GM13976 (cell line): ENCODE data around the gene NUTM2D.
"Not testable (repeated sequence)": the region's sequence is repeated elsewhere in the genome, so short reads cannot be mapped to it uniquely, and the experiment has no call there.

Experiments used
- DNase-seq: peaks from one replicate; pipeline ENCODE4 v3.0.0; 2012; ENCODE audit warnings: low spot score
- CTCF ChIP-seq: IDR thresholded peaks from 2 replicates; pipeline ENCODE4 v1.5.1; 2012; ENCODE audit warnings: borderline replicate concordance, mild to moderate bottlenecking; ENCODE audit not compliant: insufficient read depth; ENCODE audit errors: extremely low read depth, missing control alignments, control extremely low read depth
- in situ Hi-C: fragments of 300-500 bp; cut with MboI; formaldehyde crosslinking; loops from one replicate; pipeline ENCODE4 v1.12.0; 2022; ENCODE audit warnings: low sequenced_read_pairs, mixed read lengths, inconsistent platforms; ENCODE audit not compliant: unreplicated experiment

Gene NUTM2D

GRCh38 chr10:87342711-87343258 is 14.8 kb upstream of the NUTM2D start:
- DNase-seq, in situ Hi-C loops: not testable (repeated sequence)
- peak; percentile 45 for TF ChIP-seq CTCF

DNA sequence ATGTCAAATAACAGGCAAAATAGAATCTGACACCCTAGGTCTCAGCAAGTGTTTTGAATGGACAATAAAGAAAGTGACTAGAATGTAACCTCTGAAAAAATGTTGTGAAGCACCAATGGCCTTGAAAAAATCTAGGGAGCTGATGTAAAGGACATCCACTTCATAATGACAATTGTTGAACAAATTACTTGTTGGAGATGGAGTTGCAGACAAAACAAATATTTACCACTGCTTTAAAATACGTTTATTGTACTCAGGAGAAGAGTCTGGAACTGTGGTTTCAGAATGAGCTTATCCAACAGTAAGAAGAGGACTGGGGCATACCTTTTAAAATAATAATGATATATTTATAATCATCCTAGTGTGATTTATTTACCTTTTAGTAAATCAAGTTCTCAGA is 11.8 kb upstream of the NUTM2D start:
- in situ Hi-C loops: not testable (repeated sequence)

DNA sequence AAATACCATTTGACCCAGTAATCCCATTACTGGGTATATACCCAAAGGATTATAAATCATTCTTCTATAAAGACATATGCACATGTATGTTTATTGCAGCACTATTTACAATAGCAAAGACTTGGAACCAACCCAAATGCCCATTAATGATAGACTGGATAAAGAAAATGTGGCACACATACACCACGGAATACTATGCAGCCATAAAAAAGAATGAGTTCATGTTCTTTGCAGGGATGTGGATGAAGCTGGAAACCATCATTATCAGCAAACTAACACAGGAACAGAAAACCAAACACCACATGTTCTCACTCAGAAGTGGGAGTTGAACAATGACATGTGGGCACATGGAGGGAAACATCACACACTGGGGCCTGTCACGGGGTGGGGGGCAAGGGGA is 7.4 kb upstream of the NUTM2D start:
- DNase-seq, in situ Hi-C loops: not testable (repeated sequence)

More for the DNA sequence above, 11.8 kb upstream of the NUTM2D start:
- not testable (repeated sequence) for DNase-seq

DNA sequence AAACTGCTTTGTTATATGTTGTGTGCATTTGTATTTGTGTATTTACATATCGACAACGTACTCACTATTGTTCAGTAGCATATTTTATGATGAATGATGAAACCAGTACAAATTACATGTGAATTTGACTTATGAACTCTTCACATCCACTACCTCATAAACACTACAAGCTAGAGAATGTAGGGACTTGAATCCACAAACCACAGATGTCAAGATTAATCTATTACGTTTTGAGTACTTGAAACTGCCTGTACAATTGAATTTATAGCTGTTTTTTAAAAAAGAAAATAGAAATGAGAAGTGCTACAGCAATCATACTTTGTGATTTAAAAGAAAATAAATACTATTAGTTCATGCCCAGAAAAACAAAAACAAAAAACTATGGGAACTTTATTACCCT is 4.7 kb upstream of the NUTM2D start:
- in situ Hi-C loops, DNase-seq: not testable (repeated sequence)

- DNase-seq, in situ Hi-C loops: not testable (repeated sequence)
Measured at GRCh38 chr10:87355110-87355509, 2.4 kb upstream of the NUTM2D start.

DNA sequence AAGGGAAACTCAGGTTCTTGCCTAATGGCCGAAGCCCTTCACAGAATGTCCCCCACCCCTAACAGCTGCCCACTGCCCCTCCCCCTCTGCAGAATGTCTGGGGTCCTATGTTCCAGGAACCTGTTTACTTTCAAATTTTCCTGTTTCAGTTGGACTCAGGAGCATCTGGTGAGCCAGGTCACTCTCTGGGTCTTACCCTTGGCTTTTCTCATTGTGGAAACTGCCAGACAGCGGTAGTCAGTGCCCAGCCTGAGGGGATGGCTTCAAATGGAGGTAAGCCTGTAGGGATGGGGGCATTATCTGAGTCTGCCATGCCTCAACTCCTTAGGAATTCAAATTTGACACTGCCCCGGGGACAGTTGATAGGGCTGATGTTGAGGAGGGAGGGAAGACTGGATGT is 615 bp downstream of the NUTM2D start:
- in situ Hi-C loops, DNase-seq: not testable (repeated sequence)

DNA sequence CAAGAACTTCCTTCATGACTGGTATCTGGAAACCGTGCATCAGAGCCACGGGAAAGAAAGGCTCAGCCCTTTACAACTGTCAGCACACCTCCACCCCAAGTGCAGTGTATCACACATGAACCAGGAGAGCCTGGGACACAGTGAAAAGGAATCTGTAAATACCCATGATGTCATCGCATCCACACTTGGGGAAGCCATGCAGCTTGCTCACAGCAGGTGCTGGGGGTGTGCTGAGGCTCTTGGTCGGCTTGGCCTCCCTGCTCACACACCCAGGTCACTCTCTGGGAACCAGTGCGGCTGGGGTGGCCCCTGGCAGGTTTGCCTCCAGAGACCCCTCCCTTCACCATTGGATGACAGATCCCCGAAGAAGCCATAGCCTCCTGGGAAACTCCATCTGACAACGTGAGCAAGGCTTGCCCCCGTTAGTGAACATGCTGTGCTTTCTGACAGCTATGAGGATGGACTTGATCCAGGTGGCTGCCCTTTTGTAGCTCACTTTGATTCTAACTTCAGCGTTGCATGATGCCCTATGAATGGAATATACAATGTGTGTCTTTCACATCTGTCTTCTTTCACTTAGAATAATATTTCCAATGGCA is 12.1 kb downstream of the NUTM2D start:
- in situ Hi-C loops, DNase-seq: not testable (repeated sequence)

DNA sequence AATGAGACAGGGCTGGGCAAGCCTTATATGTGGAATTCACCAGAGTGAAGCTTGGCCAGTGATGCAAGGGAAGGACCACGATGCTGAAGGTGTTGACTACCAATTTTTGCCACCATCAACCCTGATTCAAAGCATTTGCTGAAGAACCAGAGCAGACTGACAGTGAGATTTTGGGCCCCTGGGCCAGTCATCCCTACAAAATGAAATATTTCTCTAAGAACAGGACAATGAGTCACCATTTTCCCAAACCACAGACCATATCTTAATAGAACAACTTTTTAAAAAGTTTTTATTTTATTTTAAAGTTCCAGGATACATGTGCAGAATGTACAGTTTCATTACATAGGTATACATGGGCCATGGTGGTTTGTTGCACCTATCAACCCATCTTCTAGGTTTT is 16.5 kb downstream of the NUTM2D start:
- in situ Hi-C loops, DNase-seq: not testable (repeated sequence)

DNA sequence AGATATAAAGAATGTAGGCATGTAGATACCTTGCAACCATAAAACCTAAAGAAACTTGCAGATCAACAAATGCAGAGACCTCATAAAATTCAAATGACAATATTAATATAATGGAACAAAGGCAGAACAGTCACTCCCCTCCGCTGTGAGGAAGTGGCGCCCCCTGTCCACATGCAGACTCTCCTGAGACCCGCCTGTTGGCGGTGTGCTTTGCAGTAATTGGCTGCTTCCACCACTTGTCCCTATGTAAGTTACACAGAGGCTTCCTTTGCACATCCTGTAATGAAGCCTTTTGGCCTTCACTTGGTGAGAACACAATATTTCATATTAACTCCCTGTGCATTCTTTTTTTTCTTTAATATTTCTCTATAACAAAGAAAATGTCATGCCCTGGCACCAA is 21.6 kb downstream of the NUTM2D start:
- in situ Hi-C loops, DNase-seq: not testable (repeated sequence)

DNA sequence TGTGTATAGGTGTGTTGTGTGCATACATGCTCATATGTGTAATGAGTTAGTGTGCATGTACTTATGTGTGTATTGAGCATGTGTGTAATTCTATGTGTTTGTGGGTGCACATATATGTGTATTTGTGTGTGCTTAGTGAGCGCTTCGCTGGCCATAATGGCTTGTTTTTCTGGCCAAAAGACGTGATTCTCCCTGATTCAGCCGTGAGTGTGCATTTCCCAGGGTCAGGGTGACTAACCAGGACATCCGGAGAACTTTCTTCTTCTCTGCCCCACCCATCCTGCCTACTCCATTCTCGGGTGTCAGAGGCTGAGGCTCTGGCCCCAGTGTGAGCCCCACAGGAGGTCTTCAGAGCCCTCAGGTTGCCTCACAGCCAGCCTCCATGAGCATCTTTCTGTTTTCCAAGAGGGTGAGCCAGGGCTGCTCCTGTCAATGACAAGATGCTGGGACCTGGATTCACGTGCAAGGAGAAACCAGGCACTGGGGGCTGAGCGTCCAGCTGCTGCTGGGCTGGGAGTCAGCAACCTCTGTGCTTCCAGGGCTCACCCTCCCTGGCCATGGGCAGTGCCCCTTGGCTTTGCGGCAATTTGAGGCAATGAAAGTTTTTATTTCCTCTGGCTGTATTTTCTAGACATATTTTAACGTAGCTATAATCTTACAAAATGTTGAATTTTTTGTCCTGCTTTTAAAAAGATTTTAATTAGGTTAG is 25.8 kb downstream of the NUTM2D start:
- DNase-seq: not testable (repeated sequence)

DNA sequence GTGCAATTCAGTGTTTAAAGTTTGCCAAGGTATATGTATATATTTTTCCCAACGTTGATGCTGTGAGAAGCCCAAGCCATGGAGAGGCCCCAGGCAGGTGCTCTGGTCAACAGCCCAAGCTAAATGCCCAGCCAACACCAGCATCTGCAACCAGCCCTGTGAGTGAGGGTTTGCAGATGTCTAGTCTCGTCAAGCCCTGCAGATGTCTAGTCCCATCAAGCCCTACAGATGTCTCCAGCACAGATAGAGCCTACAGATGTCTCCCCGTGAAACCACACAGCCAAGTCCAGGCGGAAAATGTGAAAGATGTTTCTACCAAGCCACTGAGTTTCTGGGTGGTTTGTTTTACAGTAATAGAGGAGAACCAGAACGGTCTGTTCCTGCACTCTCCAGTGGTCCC is 26.7 kb downstream of the NUTM2D start:
- DNase-seq, in situ Hi-C loops: not testable (repeated sequence)

More for the DNA sequence above, 25.8 kb downstream of the NUTM2D start:
- in situ Hi-C loops: not testable (repeated sequence)

DNA sequence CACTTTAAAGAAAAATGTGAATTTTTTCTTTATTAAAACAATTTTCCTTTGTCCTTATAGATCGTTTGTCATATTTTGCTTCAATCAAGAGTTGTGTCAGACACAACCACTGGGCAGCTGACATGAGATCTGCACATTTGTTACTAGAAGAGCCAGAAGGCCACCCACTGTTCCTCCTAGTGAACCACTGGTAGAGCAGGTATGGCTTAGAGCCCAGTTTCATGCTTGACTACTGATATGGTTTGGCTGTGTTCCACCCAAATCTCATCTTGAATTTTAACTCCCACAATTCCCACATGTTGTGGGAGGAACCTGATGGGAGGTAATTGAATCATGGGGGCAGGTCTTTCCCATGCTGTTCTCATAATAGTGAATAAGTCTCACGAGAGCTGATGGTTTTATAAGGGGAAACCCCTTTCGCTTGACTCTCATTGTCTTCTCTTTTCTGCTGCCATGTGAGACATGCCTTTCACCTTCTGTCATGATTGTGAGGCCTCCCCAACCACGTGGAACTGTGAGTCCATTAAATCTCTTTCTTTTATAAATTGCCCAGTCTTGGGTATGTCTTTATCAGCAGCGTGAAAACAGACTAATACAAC is 28.3 kb downstream of the NUTM2D start:
- in situ Hi-C loops, DNase-seq: not testable (repeated sequence)

DNA sequence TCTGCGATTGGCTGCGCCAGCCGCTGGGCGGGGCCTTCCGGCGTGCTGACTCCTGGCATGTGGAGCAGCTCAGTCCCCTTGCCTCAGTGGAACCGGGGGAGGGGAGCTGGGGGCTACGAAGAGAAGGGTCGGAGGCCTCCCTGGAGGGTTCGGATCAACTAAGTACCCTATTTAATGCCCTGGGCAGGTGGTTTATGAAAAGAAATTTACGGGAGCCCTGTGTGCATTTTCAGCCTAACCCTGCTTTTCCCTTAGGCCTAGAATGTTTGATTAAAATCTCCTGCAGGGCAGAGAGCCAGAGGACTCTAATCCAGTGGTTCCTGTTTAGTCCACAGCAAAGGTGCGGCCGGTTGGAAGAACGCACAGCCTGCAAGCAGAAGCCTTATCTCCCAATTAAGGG is 33.8 kb downstream of the NUTM2D start:
- DNase-seq, in situ Hi-C loops: not testable (repeated sequence)

DNA sequence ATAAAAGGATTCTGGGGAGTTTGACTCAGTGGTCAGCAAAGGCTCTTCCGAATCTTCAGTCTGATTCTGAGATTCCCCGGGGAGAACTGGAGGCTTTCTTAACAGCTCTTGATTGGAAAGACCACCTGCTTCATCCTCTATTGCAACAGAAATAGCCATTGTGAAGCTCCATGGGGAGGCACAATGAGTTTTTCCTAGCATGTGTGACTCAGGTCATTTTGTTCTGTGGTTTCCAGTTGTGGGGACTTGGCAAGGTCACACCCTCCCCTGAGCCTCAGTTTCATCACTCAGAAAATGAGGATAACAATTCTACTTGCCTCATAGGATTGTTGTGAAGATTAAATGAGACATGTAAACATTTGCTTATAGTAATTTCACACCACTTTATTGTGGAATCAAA is 38.7 kb downstream of the NUTM2D start:
- DNase-seq, in situ Hi-C loops: not testable (repeated sequence)

DNA sequence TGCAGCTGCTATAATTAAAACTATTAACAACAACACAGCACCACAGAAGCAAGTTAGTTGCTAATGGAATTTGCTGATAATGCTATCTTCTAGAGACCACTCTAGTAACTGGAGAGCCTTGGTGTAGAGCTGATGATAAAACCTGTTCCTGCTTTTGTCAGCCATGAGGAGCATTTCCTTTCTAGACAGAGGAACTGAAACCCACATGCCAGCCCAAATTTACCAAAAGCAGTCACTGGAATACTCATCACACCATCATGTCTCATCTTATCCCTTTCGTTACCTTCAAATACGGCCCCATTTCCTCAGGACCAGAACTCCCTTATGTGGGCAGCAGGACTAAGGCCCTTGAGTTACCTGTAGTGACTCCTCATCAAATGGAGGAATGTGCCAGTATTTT is 40.9 kb downstream of the NUTM2D start:
- DNase-seq, in situ Hi-C loops: not testable (repeated sequence)

DNA sequence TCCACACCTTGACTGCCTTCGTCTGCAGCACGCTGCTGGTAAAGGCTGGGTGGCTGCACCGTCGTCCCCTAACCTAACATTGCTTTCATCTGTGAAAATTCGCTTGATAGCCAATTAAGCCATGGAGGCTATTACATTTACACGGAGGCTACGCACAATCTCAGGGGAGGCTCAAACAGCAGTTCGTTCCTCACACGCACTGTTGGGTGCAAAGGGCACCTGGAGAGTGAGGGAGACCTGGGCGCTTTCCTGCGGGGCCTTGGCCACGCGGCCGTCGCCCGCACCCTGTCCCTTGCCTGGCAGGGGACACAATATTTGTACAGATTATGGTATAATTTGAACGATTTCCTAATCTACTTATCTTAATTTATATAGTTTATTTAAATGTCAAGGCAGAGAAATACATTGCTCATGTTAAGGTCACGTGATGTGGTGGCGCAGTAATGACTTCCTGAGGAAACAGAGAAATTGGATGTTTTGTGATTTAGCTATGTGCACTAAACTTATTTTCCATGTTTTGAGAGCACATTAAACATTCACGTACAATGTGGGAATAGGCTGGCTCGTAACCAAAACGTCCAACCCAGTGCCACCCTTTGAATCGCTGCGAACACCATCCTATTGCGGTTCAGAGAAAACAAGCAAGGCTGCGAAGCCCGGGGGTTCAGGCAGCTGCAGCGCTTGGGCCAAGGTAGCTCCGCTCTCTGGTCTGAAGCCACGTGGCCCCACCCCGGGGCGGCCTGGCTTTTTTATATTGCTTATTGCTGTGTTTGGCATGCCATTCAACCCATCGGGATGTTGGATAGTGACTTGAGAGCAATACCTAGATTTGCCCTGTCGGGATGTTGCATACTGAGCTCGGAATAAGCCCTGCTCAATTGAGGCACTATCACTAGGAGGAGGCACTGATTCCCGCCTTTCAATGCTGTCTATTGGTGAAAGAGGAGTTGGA is 50.2 kb downstream of the NUTM2D start:
- in situ Hi-C loops, DNase-seq: not testable (repeated sequence)

DNA sequence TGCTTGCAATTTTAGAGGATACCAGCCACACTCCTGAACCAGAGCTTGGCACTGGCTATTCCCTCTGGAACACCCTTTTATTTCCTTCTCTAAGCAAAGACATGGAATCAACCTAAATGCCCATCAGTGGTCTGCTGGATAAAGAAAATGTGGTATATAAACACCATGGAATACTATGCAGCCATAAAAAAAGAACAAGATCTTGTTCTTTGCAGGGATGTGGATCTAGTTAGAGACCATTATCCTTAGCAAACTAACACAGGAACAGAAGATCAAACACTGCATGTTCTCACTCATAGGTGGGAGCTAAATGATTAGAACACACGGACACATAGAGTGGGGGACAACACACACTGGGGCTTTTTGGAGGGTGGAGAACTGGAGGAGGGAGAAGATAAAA is 56.4 kb downstream of the NUTM2D start:
- in situ Hi-C loops, DNase-seq: not testable (repeated sequence)
